ENCODE results near the gene ATG9B. TPM values are rescaled to one million over a fixed set of nuclear protein-coding genes. Genes with fewer than 3 reads are reported as not detected.

The ATG9B gene
- polyA plus RNA-seq, 1 experiment, result 0.06 TPM

GRCh38 chr7:151016505-151016904 lies 7.8 kb downstream of the ATG9B start:
- Histone ChIP-seq H3K27ac (ENCODE audit: low read depth, low read length) (no peak overlapping the region), H3K4me3 (ENCODE audit: low read depth, low read length) (no peak overlapping the region), H3K9me3 (ENCODE audit: control insufficient read depth, insufficient read depth, low read length) (peaks cover 4% of the 10 kb centered on the region; the same call in 1 of the 2 replicates), H3K27me3 (ENCODE audit: control insufficient read depth, insufficient read depth, low read length) (peaks cover 46% of the 10 kb centered on the region)
- no peak for TF ChIP-seq CTCF (IDR thresholded peaks at IDR 0.05; ENCODE audit: low read depth, low read length)
- CTCF ChIA-PET, result interaction anchor here (0.6 to 4.0 kb wide), 5 partner anchors 13 to 165 kb away, joined by 3 to 32 read pairs (median 5); no protein-coding TSS in a partner anchor
- no peak for DNase-seq (ENCODE audit: low read depth, low spot score)
- POLR2A ChIA-PET, result no interaction called here

- H3K27ac ChIP-seq (ENCODE audit: low read depth, low read length), result no peak overlapping the region
- POLR2A ChIA-PET, result no interaction called here
- DNase-seq (ENCODE audit: low read depth, low spot score), result no peak
- H3K27me3 ChIP-seq (ENCODE audit: control insufficient read depth, insufficient read depth, low read length), result peaks cover 41% of the 10 kb centered on the region
- CTCF ChIA-PET, result interaction anchor here (0.6 to 4.0 kb wide), 2 partner anchors 117 to 164 kb away, joined by 3 to 18 read pairs; no protein-coding TSS in a partner anchor
- peaks cover 4% of the 10 kb centered on the region; the same call in 1 of the 2 replicates for H3K9me3 ChIP-seq (ENCODE audit: control insufficient read depth, insufficient read depth, low read length)
- no peak for TF ChIP-seq CTCF (IDR thresholded peaks at IDR 0.05; ENCODE audit: low read depth, low read length)
- no peak overlapping the region for H3K4me3 ChIP-seq (ENCODE audit: low read depth, low read length)
These were observed 8.3 kb downstream of the ATG9B start for GRCh38 chr7:151015967-151016366.

GRCh38 chr7:151014950-151015349 lies 9.3 kb downstream of the ATG9B start:
- Histone ChIP-seq H3K27me3 (ENCODE audit: control insufficient read depth, insufficient read depth, low read length) (peaks cover 32% of the 10 kb centered on the region), H3K4me3 (ENCODE audit: low read depth, low read length) (no peak overlapping the region), H3K27ac (ENCODE audit: low read depth, low read length) (no peak overlapping the region), H3K9me3 (ENCODE audit: control insufficient read depth, insufficient read depth, low read length) (peaks cover 4% of the 10 kb centered on the region; the same call in 1 of the 2 replicates)
- no peak for DNase-seq (ENCODE audit: low read depth, low spot score)
- POLR2A ChIA-PET, result interaction anchor here (0.6 kb wide), 1 partner anchor 1273 kb away, joined by 3 read pairs; no protein-coding TSS in a partner anchor
- CTCF ChIA-PET, result interaction anchor here (1.0 kb wide), 1 partner anchor 93 kb away, joined by 3 read pairs; no protein-coding TSS in a partner anchor
- TF ChIP-seq CTCF (IDR thresholded peaks at IDR 0.05; ENCODE audit: low read depth, low read length), result no peak

GRCh38 chr7:151013733-151014497 lies 10.4 kb downstream of the ATG9B start:
- peaks cover 22% of the 10 kb centered on the region for H3K27me3 ChIP-seq (ENCODE audit: control insufficient read depth, insufficient read depth, low read length)
- no peak for TF ChIP-seq CTCF (IDR thresholded peaks at IDR 0.05; ENCODE audit: low read depth, low read length)
- H3K9me3 ChIP-seq (ENCODE audit: control insufficient read depth, insufficient read depth, low read length), result peaks cover 5% of the 10 kb centered on the region; the same call in 1 of the 2 replicates
- no peak overlapping the region for H3K27ac ChIP-seq (ENCODE audit: low read depth, low read length)
- POLR2A ChIA-PET, result interaction anchor here (0.6 to 0.9 kb wide), 2 partner anchors 33 to 45 kb away, joined by 3 read pairs; no protein-coding TSS in a partner anchor
- peak overlapping the region; percentile 25; the same call in 1 of the 2 replicates for H3K4me3 ChIP-seq (ENCODE audit: low read depth, low read length)
- DNase-seq (ENCODE audit: low read depth, low spot score), result no peak
- CTCF ChIA-PET, result interaction anchor here (0.7 to 0.8 kb wide), 3 partner anchors 51 to 234 kb away, joined by 5 to 6 read pairs (median 5); no protein-coding TSS in a partner anchor

- POLR2A ChIA-PET, result interaction anchor here (0.6 to 0.9 kb wide), 2 partner anchors 34 to 45 kb away, joined by 3 read pairs; no protein-coding TSS in a partner anchor
- Histone ChIP-seq H3K4me3 (ENCODE audit: low read depth, low read length) (peak overlapping the region; percentile 25; the same call in 1 of the 2 replicates), H3K9me3 (ENCODE audit: control insufficient read depth, insufficient read depth, low read length) (peaks cover 9% of the 10 kb centered on the region; the same call in 1 of the 2 replicates), H3K27me3 (ENCODE audit: control insufficient read depth, insufficient read depth, low read length) (peaks cover 19% of the 10 kb centered on the region), H3K27ac (ENCODE audit: low read depth, low read length) (no peak overlapping the region)
- no peak for TF ChIP-seq CTCF (IDR thresholded peaks at IDR 0.05; ENCODE audit: low read depth, low read length)
- no peak for DNase-seq (ENCODE audit: low read depth, low spot score)
- CTCF ChIA-PET, result interaction anchor here (0.7 to 0.8 kb wide), 3 partner anchors 50 to 233 kb away, joined by 5 to 6 read pairs (median 5); no protein-coding TSS in a partner anchor
These were observed 10.9 kb downstream of the ATG9B start for GRCh38 chr7:151013356-151013732.

Measured in AG04450 (cell line).